NB4 (cell line): Measurements from ENCODE around the gene NEBL.

Source experiments
- DNase-seq: peaks from one replicate; pipeline ENCODE4 v3.0.0; 2010; ENCODE audit warnings: low read depth
- H3K4me3 ChIP-seq: one replicate; pipeline ENCODE4 v1.5.1; 2011; ENCODE audit warnings: mild to moderate bottlenecking, low read depth, low read length, moderate library complexity
- MYC ChIP-seq: IDR thresholded peaks from 2 replicates; pipeline ENCODE4 v1.6.1; 2011; ENCODE audit warnings: low read depth, low read length
- POLR2A ChIP-seq: IDR thresholded peaks from 2 replicates; pipeline ENCODE4 v1.6.1; 2011; ENCODE audit warnings: mild to moderate bottlenecking; ENCODE audit not compliant: insufficient read length; ENCODE audit errors: extremely low read depth
- TF ChIP-seq, protein P1 (sequence below): IDR thresholded peaks from 2 replicates; pipeline ENCODE4 v1.6.1; 2011; ENCODE audit warnings: low read depth, low read length
- TF ChIP-seq, protein P2 (sequence below): IDR thresholded peaks from one replicate; pipeline ENCODE4 v1.5.1; 2012; ENCODE audit warnings: low read depth, low read length

NEBL gene

DNA sequence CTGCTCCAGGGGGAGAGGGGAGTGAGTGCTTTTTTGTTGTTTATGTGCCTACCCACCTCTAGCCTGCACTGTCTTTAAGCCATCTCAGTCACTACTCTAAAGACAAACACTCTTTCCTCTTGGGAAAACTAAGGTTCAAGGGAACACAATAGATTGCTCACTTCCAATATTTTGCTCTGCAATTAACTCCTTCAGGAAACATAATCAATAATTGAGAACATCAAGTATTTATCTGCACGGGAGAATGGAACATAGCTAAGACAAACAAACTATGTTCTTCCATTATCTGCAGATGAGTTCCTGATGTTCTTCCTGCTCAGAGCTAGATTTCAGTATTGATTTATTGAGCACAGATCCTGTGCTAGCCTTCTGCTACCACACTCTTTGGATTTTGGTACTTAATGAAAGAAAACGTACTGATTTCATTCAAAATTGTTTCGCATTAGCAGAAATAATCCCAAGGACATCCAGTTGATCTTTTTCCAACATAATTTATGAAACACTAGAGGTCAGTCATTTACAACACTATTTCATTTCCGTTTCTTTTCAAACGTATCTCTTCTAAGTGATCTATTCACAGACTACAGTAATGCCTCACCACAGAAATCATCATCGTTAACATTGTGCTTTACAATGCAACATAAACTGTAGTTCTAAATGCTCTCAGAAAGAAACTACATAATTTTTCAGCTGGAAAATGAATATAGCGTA, 8.3 kb downstream of the NEBL start:
- H3K4me3 ChIP-seq: no peak overlapping the region
- TF ChIP-seq POLR2A: no peak
- no peak for TF ChIP-seq MYC
- TF ChIP-seq, protein P1, sequence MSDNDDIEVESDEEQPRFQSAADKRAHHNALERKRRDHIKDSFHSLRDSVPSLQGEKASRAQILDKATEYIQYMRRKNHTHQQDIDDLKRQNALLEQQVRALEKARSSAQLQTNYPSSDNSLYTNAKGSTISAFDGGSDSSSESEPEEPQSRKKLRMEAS: no peak
- TF ChIP-seq, protein P2, sequence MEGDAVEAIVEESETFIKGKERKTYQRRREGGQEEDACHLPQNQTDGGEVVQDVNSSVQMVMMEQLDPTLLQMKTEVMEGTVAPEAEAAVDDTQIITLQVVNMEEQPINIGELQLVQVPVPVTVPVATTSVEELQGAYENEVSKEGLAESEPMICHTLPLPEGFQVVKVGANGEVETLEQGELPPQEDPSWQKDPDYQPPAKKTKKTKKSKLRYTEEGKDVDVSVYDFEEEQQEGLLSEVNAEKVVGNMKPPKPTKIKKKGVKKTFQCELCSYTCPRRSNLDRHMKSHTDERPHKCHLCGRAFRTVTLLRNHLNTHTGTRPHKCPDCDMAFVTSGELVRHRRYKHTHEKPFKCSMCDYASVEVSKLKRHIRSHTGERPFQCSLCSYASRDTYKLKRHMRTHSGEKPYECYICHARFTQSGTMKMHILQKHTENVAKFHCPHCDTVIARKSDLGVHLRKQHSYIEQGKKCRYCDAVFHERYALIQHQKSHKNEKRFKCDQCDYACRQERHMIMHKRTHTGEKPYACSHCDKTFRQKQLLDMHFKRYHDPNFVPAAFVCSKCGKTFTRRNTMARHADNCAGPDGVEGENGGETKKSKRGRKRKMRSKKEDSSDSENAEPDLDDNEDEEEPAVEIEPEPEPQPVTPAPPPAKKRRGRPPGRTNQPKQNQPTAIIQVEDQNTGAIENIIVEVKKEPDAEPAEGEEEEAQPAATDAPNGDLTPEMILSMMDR: no peak
- no peak for DNase-seq

DNA sequence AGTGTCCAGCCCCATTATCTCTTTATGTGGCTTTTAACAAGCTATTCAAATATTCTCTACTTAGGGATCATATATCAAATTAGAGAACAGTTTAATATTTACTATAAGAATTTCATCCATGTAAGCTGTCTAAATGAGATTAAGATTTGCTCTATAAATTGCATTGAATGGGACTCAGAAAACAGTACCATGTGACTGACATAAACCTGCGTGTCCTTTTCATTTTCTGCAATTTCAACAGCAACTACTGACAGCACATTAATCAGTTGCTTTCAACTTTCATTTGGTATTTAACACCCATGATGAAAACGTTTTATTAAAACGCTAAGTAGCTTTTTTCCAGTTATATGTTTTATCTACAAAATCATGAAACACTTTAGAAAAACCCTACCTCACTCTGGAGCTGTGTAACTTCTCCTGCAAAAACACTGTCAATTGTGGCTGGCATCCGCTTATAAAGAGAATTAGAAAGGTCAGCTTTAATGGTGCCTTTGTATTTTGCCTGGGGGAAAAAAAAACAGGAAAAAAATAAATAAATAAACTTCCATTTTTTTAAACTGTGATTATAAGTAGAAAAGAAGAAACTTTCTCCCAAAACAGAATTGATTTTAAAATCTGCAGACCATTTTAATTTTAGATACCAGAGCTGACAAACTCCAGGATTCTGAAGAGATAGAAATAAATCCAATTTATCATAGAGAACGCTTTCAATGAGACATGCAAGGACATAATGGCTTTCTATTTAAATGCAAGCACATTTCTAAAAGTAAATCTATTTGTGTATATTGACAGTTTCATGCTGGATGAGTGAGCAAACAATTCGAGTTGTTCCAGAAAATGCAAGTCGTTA, 9.2 kb downstream of the NEBL start:
- no peak for DNase-seq
- H3K4me3 ChIP-seq: no peak overlapping the region
- TF ChIP-seq, protein P1: no peak
- TF ChIP-seq, protein P2: no peak
- TF ChIP-seq POLR2A (no peak), MYC (no peak)

DNA sequence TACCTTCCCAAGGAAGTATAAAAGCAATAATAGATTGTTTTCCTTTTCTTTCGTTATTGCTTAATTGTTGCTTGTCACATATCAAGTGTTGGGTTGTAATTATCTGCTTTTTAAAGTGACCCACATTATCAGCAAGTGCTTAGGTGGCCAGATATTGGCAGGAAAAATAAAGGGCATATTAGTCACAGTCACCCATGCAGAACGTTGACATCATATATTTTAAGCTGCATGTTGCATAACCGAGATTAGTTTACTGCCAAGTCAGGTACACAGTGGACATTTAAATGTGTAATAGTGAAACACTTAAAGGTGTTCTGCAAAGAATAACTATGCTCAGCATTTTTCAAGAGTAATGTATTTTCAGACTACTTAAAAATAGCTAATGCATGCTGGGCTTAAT, 11.4 kb downstream of the NEBL start:
- no peak for DNase-seq
- no peak for TF ChIP-seq MYC
- TF ChIP-seq, protein P1: no peak
- TF ChIP-seq, protein P2: no peak
- no peak for TF ChIP-seq POLR2A
- H3K4me3 ChIP-seq: no peak overlapping the region

DNA sequence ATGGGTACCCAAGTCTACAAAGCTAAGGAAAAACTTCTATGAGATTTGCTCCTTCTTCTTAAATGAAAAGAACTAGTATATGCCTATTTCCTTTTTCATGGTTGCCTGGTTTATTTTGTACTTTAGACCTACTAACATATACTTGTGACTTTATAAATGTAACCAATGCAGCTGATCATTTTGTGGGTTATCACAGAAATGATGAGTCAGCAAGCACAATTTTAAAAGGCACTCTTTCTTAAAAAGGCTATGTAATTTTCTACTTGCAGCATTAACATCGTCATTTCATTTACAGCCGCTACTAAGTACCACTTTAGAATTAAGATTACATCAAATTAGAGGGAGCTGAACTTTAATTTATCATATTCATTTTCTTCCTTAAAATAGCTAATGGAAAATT, 13.6 kb downstream of the NEBL start:
- H3K4me3 ChIP-seq: no peak overlapping the region
- TF ChIP-seq, protein P2: no peak
- TF ChIP-seq POLR2A: no peak
- no peak for TF ChIP-seq MYC
- TF ChIP-seq, protein P1: no peak
- no peak for DNase-seq

DNA sequence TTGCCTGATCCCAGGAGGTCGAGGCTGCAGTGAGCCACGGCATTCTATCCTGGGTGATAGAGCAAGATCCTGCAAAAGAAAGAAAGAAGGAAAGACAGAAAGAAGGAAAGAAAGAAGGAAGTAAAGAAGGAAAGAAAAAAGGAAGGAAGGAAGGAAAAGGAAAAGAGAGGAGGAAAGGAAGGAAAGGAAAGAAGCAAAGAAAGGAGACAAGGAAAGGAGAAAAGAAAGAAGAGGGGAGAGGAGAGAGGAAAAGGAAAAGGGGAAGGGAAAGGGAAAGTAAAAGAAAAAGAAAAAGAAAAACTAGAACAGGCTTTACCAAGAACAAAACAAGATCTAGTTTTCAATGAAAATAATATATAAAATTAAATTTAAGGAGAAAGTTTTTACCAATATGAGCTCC, 15.0 kb downstream of the NEBL start:
- H3K4me3 ChIP-seq: no peak overlapping the region
- TF ChIP-seq MYC (no peak), POLR2A (no peak)
- TF ChIP-seq, protein P2: no peak
- TF ChIP-seq, protein P1: no peak

More for the DNA sequence above, 15.0 kb downstream of the NEBL start:
- DNase-seq: no peak
